HG02759 (cell line): ENCODE measurements around the gene PLCXD3.

Experiments used
- ATAC-seq: cut with Tn5 transposase; IDR thresholded peaks from one replicate; pipeline ENCODE4 v1.9.1; 2021; ENCODE audit warnings: mild to moderate bottlenecking, moderate library complexity; ENCODE audit not compliant: unreplicated experiment

Gene PLCXD3

GRCh38 chr5:41416336-41416735, 94.1 kb downstream of the PLCXD3 start:
- no peak for ATAC-seq

GRCh38 chr5:41415242-41415641, 95.2 kb downstream of the PLCXD3 start:
- no peak for ATAC-seq

GRCh38 chr5:41414598-41414997, 95.8 kb downstream of the PLCXD3 start:
- ATAC-seq = no peak

DNA sequence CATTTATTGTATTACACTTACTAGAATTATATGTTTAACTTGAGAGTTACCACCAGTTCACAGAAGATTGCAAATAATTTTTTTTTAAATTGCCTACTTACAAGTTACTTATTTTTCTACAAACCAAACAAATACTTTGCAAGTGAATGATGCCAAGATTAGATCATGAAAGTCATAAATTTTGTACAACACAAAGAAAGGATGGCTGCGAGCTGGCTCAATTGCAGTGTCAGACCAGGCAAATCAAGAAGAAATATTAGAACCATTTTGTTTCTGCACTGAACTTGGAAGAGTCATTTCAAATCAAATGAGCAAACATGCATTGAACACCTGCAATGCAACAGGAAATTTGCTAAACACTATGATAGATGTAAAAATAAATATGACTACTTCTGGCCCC, 97.3 kb downstream of the PLCXD3 start:
- ATAC-seq = no peak

GRCh38 chr5:41412496-41412895, 97.9 kb downstream of the PLCXD3 start:
- no peak for ATAC-seq

DNA sequence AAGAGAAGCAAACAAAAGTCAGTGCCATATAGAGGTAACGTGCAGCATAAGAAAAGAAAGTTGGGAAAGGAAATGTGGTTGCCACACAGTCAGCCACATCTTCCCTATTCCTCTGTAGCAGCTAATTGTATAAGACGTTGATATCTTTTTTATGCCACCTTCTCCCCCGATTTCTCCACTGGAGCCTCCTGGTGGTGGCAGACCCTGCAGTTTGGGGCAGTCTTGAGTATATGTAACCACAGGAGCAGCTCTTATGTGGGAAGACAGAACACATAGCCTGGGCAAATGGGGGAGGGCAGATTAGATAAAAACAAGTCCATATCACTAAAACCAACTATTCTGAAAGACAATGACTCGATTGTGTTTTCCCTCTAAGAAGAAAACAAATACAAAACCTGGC, 99.7 kb downstream of the PLCXD3 start:
- no peak for ATAC-seq

- ATAC-seq = no peak
These were observed 100.1 kb downstream of the PLCXD3 start for GRCh38 chr5:41410307-41410706.

- no peak for ATAC-seq
These were observed 101.5 kb downstream of the PLCXD3 start for GRCh38 chr5:41408676-41409443.

DNA sequence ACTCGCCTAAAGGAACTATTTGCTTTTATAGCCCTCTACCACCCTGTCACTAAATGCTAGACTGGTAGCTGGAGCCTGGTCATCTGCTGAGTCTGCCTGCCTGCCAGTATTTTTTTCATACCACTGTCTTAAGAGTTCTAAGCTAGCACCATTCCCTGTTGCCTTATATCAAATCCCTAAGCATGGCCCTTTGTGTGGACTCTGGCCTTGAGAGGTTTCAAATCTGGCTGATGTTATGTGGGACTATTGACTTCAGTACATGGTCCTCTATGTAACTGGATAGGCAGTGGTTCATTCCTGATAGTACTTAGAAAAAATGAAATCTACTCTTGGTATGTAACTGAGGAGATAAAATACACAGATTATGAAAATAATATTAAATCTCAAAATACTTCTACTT, 103.5 kb downstream of the PLCXD3 start:
- ATAC-seq = no peak

- ATAC-seq = no peak
These were observed 104.0 kb downstream of the PLCXD3 start for GRCh38 chr5:41406424-41406823.

GRCh38 chr5:41404757-41405156, 105.6 kb downstream of the PLCXD3 start:
- ATAC-seq = no peak

GRCh38 chr5:41403846-41404245, 106.6 kb downstream of the PLCXD3 start:
- no peak for ATAC-seq

DNA sequence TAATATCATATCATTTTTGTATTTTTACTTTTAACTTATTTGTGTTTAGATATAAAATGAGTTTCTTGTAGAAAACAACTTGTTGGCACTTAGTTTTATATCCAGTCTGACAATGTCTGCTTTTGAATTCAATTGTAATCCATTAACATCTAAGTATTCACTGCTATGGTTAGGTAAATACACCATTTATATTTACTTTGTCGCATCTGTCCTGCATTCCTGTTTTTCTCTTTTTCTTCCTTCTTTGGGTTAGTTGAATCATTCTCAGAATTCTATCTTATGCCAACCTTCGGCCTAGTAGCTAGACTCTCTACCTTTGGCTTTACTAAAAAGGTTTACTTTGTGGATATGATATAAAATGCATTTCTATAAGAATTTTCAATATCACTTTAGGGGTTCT, 107.6 kb downstream of the PLCXD3 start:
- ATAC-seq = no peak

- no peak for ATAC-seq
These were observed 110.6 kb downstream of the PLCXD3 start for GRCh38 chr5:41399839-41400238.

DNA sequence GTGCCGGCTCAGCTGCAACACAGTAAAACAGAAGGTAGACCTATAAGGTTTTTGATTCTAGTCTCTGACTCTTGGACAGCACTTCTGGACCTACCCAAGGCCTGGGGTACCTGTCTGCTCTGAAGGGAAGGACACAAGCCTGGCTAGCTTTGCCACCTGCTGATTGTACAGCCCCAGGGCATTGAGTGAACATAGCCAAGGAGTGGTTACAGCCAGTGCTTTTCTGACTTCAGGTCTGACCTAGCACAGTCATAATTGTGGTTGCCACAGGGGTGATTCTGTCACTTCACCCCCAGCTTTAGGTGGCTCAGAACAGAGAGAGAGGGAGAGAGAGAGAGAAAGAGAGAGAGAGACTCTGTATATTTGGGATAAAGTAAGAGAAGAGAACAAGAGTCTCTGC, 118.4 kb downstream of the PLCXD3 start:
- no peak for ATAC-seq

- ATAC-seq = no peak
These were observed 135.8 kb downstream of the PLCXD3 start for GRCh38 chr5:41374631-41375030.

GRCh38 chr5:41373230-41373629, 137.2 kb downstream of the PLCXD3 start:
- ATAC-seq = no peak

GRCh38 chr5:41371738-41372137, 138.7 kb downstream of the PLCXD3 start:
- no peak for ATAC-seq

GRCh38 chr5:41370482-41370881, 139.9 kb downstream of the PLCXD3 start:
- no peak for ATAC-seq

- ATAC-seq = no peak
These were observed 140.6 kb downstream of the PLCXD3 start for GRCh38 chr5:41369799-41370198.

GRCh38 chr5:41368158-41368557, 142.2 kb downstream of the PLCXD3 start:
- no peak for ATAC-seq

- no peak for ATAC-seq
These were observed 145.0 kb downstream of the PLCXD3 start for GRCh38 chr5:41365369-41365768.

- ATAC-seq = no peak
These were observed 146.1 kb downstream of the PLCXD3 start for GRCh38 chr5:41364346-41364745.
